ENCODE measurements around the gene TBC1D22A. TPM values are rescaled to one million over a fixed set of nuclear protein-coding genes. Genes with fewer than 3 reads are reported as not detected.
A peak's percentile ranks its signal among the peaks of the same experiment; 100 is the strongest.

TBC1D22A gene
- total RNA-seq, 2 donors from 2014 or later, result 21.5 to 23.1 TPM

GRCh38 chr22:46842606-46843005 is 80.2 kb downstream of the TBC1D22A start:
- H3K27ac ChIP-seq, result no peak overlapping the region
- DNase-seq (no peak), ATAC-seq (no peak)
- no peaks in the 10 kb centered on the region for H3K36me3 ChIP-seq (replicated peaks in 1 of 2; ENCODE audit: insufficient read depth in 1 of 2, low read depth in 2 of 2)
- no peak overlapping the region for H3K4me3 ChIP-seq
- no peaks in the 10 kb centered on the region for H3K4me1 ChIP-seq
- TF ChIP-seq POLR2A (IDR thresholded peaks at IDR 0.05) (no peak), CTCF (IDR thresholded peaks at IDR 0.05) (no peak)
- no peaks in the 10 kb centered on the region for H3K27me3 ChIP-seq
- 85 to 94% methylated on average over 10 to 11 of the region's 11 CpGs for WGBS, 2 donors
- intact Hi-C loops (cut with DNase I), result no loop called here
- H3K9me3 ChIP-seq, result no peaks in the 10 kb centered on the region

- intact Hi-C loops (cut with DNase I), result no loop called here
- ATAC-seq, result no peak
Observed at GRCh38 chr22:46843821-46844255, 81.4 kb downstream of the TBC1D22A start.

DNA sequence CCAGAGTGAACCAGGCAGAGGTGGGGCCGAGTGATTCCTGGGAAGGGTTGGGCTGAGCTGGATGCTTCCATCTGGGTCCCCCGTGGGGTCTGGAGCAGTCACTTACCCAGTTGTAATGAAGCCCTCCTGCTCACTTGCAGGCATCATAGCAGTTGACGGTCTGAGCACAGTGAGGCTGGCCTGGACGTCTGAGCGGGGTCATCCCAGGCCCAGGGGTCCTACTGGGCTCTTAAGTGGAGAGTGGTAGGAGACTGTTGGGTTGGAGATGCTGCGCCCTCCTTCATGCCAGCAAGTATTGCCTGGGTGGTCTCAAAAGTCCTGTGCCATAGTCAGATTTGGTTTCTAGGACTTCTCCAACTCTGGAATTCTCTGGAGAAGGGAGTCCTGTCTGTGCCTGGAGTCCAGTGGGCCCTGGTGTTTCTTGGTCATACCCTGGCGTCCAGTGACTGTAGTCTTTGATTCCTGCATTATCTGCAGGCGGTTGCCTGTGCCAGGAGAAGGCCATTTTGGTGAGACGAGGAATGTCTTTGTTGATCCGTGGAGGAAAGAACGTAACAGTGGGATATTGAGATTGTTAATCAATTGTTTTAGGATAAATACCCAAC is 82.3 kb downstream of the TBC1D22A start:
- 70 to 79% methylated on average over 10 to 11 of the region's 11 CpGs for WGBS, 2 donors
- TF ChIP-seq POLR2A (IDR thresholded peaks at IDR 0.05) (no peak), CTCF (IDR thresholded peaks at IDR 0.05) (no peak)
- H3K27me3 ChIP-seq, result no peaks in the 10 kb centered on the region
- intact Hi-C loops (cut with DNase I), result no loop called here
- H3K4me3 ChIP-seq, result no peak overlapping the region
- H3K36me3 ChIP-seq (replicated peaks in 1 of 2; ENCODE audit: insufficient read depth in 1 of 2, low read depth in 2 of 2), result no peaks in the 10 kb centered on the region
- no peaks in the 10 kb centered on the region for H3K4me1 ChIP-seq
- DNase-seq, result no peak
- no peak overlapping the region for H3K27ac ChIP-seq
- no peaks in the 10 kb centered on the region for H3K9me3 ChIP-seq
- ATAC-seq, result no peak

More at GRCh38 chr22:46843821-46844255, 81.4 kb downstream of the TBC1D22A start:
- no peak for DNase-seq
- TF ChIP-seq CTCF (IDR thresholded peaks at IDR 0.05), result no peak
- TF ChIP-seq POLR2A (IDR thresholded peaks at IDR 0.05), result no peak
- Histone ChIP-seq H3K27ac (no peak overlapping the region), H3K4me3 (no peak overlapping the region), H3K36me3 (replicated peaks in 1 of 2; ENCODE audit: insufficient read depth in 1 of 2, low read depth in 2 of 2) (no peaks in the 10 kb centered on the region), H3K27me3 (no peaks in the 10 kb centered on the region), H3K4me1 (no peaks in the 10 kb centered on the region), H3K9me3 (no peaks in the 10 kb centered on the region)
- 84 to 88% methylated on average over 8 to 10 of the region's 10 CpGs for WGBS, 2 donors

GRCh38 chr22:46845296-46846149 is 83.1 kb downstream of the TBC1D22A start:
- TF ChIP-seq CTCF (IDR thresholded peaks at IDR 0.05) (peak; percentile 10 to 63 (median 50)), POLR2A (IDR thresholded peaks at IDR 0.05) (no peak)
- no peaks in the 10 kb centered on the region for H3K36me3 ChIP-seq (replicated peaks in 1 of 2; ENCODE audit: insufficient read depth in 1 of 2, low read depth in 2 of 2)

More at GRCh38 chr22:46845296-46846149, 83.1 kb downstream of the TBC1D22A start:
- intact Hi-C loops (cut with DNase I), result no loop called here
- ATAC-seq (no peak), DNase-seq (no peak)
- Histone ChIP-seq H3K4me3 (no peak overlapping the region), H3K4me1 (no peaks in the 10 kb centered on the region), H3K27ac (no peak overlapping the region), H3K9me3 (no peaks in the 10 kb centered on the region), H3K27me3 (no peaks in the 10 kb centered on the region)
- WGBS, 2 donors, result 62 to 70% methylated on average over 17 of the region's 17 CpGs
